Keratinocyte (primary cell): ENCODE results near the gene PYGB. TPM values are rescaled to one million over a fixed set of nuclear protein-coding genes. Genes with fewer than 3 reads are reported as not detected.

Source experiments
- DNase-seq: peaks from one replicate; pipeline ENCODE4 v3.0.0-alpha.2; 2011; ENCODE audit warnings: low read depth, missing footprints, low spot score
- FAIRE-seq: peaks from 2 replicates; lab custom pipeline; 2011; peaks lifted over from hg19 to GRCh38; lab: Jason Lieb, UNC
- H2AFZ ChIP-seq: 2 replicates; pipeline ENCODE4 v1.6.0; 2012; ENCODE audit warnings: low read length, control low read depth, inconsistent platforms; ENCODE audit not compliant: control insufficient read depth
- H3K27ac ChIP-seq: 2 replicates; pipeline ENCODE4 v1.5.1; 2011; ENCODE audit warnings: low read length; ENCODE audit not compliant: control insufficient read depth, insufficient read depth
- H3K27me3 ChIP-seq: 3 replicates; pipeline ENCODE4 v1.6.0; 2011; ENCODE audit warnings: low read length; ENCODE audit not compliant: control insufficient read depth, insufficient read depth; ENCODE audit errors: extremely low read depth
- H3K36me3 ChIP-seq, 2 experiments: 2 replicates in 1 of 2; 3 replicates in 1 of 2; pipeline ENCODE4 v1.5.1; 2011; ENCODE audit warnings: low read length in 2 of 2, mild to moderate bottlenecking in 1 of 2; ENCODE audit not compliant: control insufficient read depth in 2 of 2, insufficient read depth in 2 of 2; ENCODE audit errors: extremely low read depth in 1 of 2
- H3K4me1 ChIP-seq: 3 replicates; pipeline ENCODE4 v1.5.1; 2011; ENCODE audit warnings: low read length; ENCODE audit not compliant: control insufficient read depth, insufficient read depth; ENCODE audit errors: extremely low read depth
- H3K4me2 ChIP-seq: 3 replicates; pipeline ENCODE4 v1.6.0; 2011; ENCODE audit warnings: low read depth, low read length; ENCODE audit not compliant: control insufficient read depth, insufficient read depth; ENCODE audit errors: extremely low read depth
- H3K4me3 ChIP-seq, 3 experiments: fragments of 200-600 bp in 1 of 3; sonication (generic) in 1 of 3; 2 replicates in 2 of 3; 3 replicates in 1 of 3; pipeline ENCODE4 v1.5.1; 2011 to 2016; ENCODE audit warnings: low read length in 3 of 3, mild to moderate bottlenecking in 3 of 3, control low read depth in 2 of 3, inconsistent platforms in 1 of 3, low read depth in 1 of 3, mixed read lengths in 1 of 3, mixed run types in 1 of 3, moderate library complexity in 1 of 3; ENCODE audit not compliant: control insufficient read depth in 2 of 3, insufficient read depth in 2 of 3; ENCODE audit errors: extremely low read depth in 1 of 3
- H3K79me2 ChIP-seq: 2 replicates; pipeline ENCODE4 v1.6.0; 2012; ENCODE audit warnings: low read length; ENCODE audit not compliant: control insufficient read depth, insufficient read depth
- H3K9ac ChIP-seq: 3 replicates; pipeline ENCODE4 v1.6.0; 2011; ENCODE audit warnings: low read length; ENCODE audit not compliant: control insufficient read depth, insufficient read depth; ENCODE audit errors: extremely low read depth
- H3K9me1 ChIP-seq: 3 replicates; pipeline ENCODE4 v1.6.0; 2011; ENCODE audit warnings: low read length; ENCODE audit not compliant: control insufficient read depth, insufficient read depth; ENCODE audit errors: extremely low read depth
- H3K9me3 ChIP-seq: 2 replicates; pipeline ENCODE4 v1.5.1; 2012; ENCODE audit warnings: low read depth, low read length; ENCODE audit not compliant: control insufficient read depth
- H4K20me1 ChIP-seq: 3 replicates; pipeline ENCODE4 v1.6.0; 2011; ENCODE audit warnings: low read length; ENCODE audit not compliant: control insufficient read depth, insufficient read depth; ENCODE audit errors: extremely low read depth
- EZH2 ChIP-seq: IDR thresholded peaks from one replicate; pipeline ENCODE4 v1.6.1; 2012; ENCODE audit warnings: inconsistent platforms, mild to moderate bottlenecking, low read length, moderate library complexity
- dilution Hi-C: fragments of 300-500 bp; cut with MboI; formaldehyde crosslinking; loops from one replicate; pipeline ENCODE4 v1.7.0; 2020; ENCODE audit warnings: low sequenced_read_pairs; ENCODE audit not compliant: extremely low pct_ligation_motif_present
- polyA plus RNA-seq, 5 experiments: library from polyadenylated mRNA; depleted of rRNA in 3 of 5; stranded (reverse) in 3 of 5; stranded (forward) in 1 of 5; unstranded in 1 of 5; fragments of >200 nt; gene quantifications; 1 replicate in 1 of 5; 2 replicates in 3 of 5; 3 replicates in 1 of 5; pipeline versions ENCODE4 v1.2.1 to v1.2.3, GENCODE V29; 2011 to 2012; ENCODE audit warnings: missing spikeins in 2 of 5, low read depth in 1 of 5, low replicate concordance in 1 of 5
- TF ChIP-seq, protein P1 (sequence below), 3 experiments: IDR thresholded peaks in 1 of 3; conservative IDR thresholded peaks in 1 of 3; optimal IDR thresholded peaks in 1 of 3; 2 replicates in 2 of 3; 3 replicates in 1 of 3; pipeline versions ENCODE3 to v1.5.1; 2011; ENCODE audit warnings: low read length in 3 of 3, mild to moderate bottlenecking in 3 of 3, moderate library complexity in 2 of 3, control low read depth in 1 of 3, inconsistent platforms in 1 of 3; ENCODE audit not compliant: insufficient read depth in 2 of 3; ENCODE audit errors: extremely low read depth in 1 of 3

PYGB gene
- polyA plus RNA-seq, 1 donor (not counting 4 experiments of a cell fraction or from before 2014, with no cell fraction given): 78.3 TPM

- H3K79me2 ChIP-seq: peaks cover 95% of the 10 kb centered on the region
- dilution Hi-C loops: no loop called here
- no peak overlapping the region for H3K4me2 ChIP-seq
- H3K36me3 ChIP-seq: peaks cover 49 to 59% of the 10 kb centered on the region in 2 experiments
- no peaks in the 10 kb centered on the region for H3K27me3 ChIP-seq
- no peak overlapping the region for H3K9ac ChIP-seq
- no peak overlapping the region for H3K4me3 ChIP-seq
- no peak overlapping the region for H3K27ac ChIP-seq
- H3K4me1 ChIP-seq: peaks cover 30% of the 10 kb centered on the region
- H2AFZ ChIP-seq: no peak overlapping the region
- peaks cover 12% of the 10 kb centered on the region for H3K9me1 ChIP-seq
- H3K9me3 ChIP-seq: no peaks in the 10 kb centered on the region
- DNase-seq (no peak), FAIRE-seq (no peak)
- H4K20me1 ChIP-seq: peaks cover 54% of the 10 kb centered on the region
- TF ChIP-seq, protein P1, sequence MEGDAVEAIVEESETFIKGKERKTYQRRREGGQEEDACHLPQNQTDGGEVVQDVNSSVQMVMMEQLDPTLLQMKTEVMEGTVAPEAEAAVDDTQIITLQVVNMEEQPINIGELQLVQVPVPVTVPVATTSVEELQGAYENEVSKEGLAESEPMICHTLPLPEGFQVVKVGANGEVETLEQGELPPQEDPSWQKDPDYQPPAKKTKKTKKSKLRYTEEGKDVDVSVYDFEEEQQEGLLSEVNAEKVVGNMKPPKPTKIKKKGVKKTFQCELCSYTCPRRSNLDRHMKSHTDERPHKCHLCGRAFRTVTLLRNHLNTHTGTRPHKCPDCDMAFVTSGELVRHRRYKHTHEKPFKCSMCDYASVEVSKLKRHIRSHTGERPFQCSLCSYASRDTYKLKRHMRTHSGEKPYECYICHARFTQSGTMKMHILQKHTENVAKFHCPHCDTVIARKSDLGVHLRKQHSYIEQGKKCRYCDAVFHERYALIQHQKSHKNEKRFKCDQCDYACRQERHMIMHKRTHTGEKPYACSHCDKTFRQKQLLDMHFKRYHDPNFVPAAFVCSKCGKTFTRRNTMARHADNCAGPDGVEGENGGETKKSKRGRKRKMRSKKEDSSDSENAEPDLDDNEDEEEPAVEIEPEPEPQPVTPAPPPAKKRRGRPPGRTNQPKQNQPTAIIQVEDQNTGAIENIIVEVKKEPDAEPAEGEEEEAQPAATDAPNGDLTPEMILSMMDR (optimal IDR thresholded peaks at IDR 0.05 in 1 of 3, IDR thresholded peaks at IDR 0.05 in 1 of 3, conservative IDR thresholded peaks at IDR 0.05 in 1 of 3; ENCODE audit: extremely low read depth in 1 of 3, insufficient read depth in 2 of 3, low read length in 3 of 3): peak in 1 of 3 experiments; percentile 33
- no peak for TF ChIP-seq EZH2
Observed at GRCh38 chr20:25254986-25255680, 7.2 kb downstream of the PYGB start.

DNA sequence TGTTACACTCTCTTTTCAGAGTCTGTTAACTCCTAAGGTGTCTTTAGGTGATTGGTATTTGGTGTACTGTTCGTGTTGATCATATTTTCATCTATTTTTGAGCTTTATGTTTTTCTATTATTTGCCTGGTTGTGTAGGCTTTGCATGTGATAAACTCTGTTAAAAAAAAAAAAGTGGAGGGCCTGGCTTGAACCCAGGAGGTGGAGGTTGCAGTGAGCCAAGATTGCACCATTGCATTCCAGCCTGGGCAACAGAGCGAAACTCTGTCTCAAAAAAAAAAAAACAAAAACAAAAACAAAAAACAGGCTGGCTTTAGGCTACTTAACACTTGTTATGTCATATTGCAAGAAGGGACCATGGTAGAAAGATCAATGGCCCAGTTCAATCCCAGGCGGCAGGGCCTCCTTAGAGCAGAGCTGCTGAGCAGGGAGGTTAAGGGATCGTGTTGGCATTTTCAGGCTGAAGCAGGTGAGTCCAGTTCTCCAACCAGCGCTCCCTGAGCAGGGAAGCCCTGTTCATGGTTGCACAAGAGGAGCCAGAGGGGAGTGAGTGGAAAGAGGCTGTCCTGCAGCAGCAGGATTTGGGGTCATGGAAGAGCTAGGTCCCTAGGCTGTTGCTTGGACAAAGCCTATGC is 8.5 kb downstream of the PYGB start:
- FAIRE-seq (no peak), DNase-seq (no peak)
- H3K4me3 ChIP-seq: no peak overlapping the region
- H3K9ac ChIP-seq: no peak overlapping the region
- H3K9me1 ChIP-seq: peaks cover 5% of the 10 kb centered on the region
- no peak for TF ChIP-seq EZH2
- TF ChIP-seq, protein P1 (optimal IDR thresholded peaks at IDR 0.05 in 1 of 3, IDR thresholded peaks at IDR 0.05 in 1 of 3, conservative IDR thresholded peaks at IDR 0.05 in 1 of 3; ENCODE audit: extremely low read depth in 1 of 3, insufficient read depth in 2 of 3, low read length in 3 of 3): no peak
- no peaks in the 10 kb centered on the region for H3K9me3 ChIP-seq
- dilution Hi-C loops: no loop called here
- H3K4me1 ChIP-seq: peaks cover 18% of the 10 kb centered on the region
- peaks cover 45 to 48% of the 10 kb centered on the region in 2 experiments for H3K36me3 ChIP-seq
- H3K27ac ChIP-seq: no peak overlapping the region
- H4K20me1 ChIP-seq: peaks cover 43% of the 10 kb centered on the region
- H3K79me2 ChIP-seq: peaks cover 85% of the 10 kb centered on the region
- H3K27me3 ChIP-seq: no peaks in the 10 kb centered on the region
- H3K4me2 ChIP-seq: no peak overlapping the region
- no peak overlapping the region for H2AFZ ChIP-seq
